NCI-H446 (cell line): ENCODE data around the gene SLC6A6.
A peak's percentile ranks its signal among the peaks of the same experiment; 100 is the strongest.
"Not testable (repeated sequence)": the region's sequence is repeated elsewhere in the genome, so short reads cannot be mapped to it uniquely, and the experiment has no call there.

Source experiments
- DNase-seq, 2 experiments: peaks; one replicate each; lab custom pipeline; 2025; lab: John Stamatoyannopoulos, UW

SLC6A6 gene

GRCh38 chr3:14437705-14438104, 35.3 kb downstream of the SLC6A6 start:
- DNase-seq, result not testable (repeated sequence)

DNA sequence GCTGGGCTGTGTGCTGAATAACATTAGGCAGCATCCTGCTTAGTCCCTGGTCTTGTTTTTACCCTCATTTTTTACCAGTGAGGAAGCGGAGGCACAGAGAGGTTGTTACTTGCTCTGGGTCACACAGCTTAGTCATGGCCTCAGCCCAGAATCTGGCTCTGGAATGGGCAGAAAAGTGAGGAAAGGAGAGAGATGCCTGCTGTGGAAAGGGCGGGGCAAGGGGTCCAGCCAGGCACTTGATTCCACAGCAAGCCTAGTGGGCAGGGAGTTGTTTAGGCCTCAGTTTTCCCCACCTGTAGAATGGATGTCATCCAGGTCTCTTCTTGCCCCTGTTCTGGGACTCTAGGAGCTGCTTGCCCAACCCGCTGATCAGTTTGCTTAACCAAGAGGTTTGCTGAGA, 35.9 kb downstream of the SLC6A6 start:
- DNase-seq, result no peak

- DNase-seq, result no peak
These were observed 36.5 kb downstream of the SLC6A6 start for GRCh38 chr3:14438929-14439328.

GRCh38 chr3:14439501-14440167, 37.2 kb downstream of the SLC6A6 start:
- no peak for DNase-seq

DNA sequence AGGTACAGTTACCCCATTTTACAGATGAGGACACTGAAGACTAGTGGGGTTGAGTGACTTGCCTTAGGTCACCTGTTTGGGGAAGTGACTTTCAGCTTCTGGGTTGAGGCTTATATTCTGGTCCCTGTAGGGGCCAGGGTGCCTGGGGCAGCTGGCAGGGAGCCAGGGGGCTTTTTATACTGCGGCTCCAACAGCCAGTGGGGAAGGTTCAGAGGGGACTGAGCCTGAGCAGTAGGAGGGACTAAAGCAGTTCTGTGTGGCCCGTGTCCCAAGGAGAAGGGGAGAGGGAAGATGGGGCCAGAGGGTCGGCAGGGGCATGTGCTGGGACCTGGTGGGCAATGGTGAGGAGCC, 37.7 kb downstream of the SLC6A6 start:
- DNase-seq, result no peak

- DNase-seq, result peak in 1 of 2 experiments; percentile 39
These were observed 38.3 kb downstream of the SLC6A6 start for GRCh38 chr3:14440531-14441239.

DNA sequence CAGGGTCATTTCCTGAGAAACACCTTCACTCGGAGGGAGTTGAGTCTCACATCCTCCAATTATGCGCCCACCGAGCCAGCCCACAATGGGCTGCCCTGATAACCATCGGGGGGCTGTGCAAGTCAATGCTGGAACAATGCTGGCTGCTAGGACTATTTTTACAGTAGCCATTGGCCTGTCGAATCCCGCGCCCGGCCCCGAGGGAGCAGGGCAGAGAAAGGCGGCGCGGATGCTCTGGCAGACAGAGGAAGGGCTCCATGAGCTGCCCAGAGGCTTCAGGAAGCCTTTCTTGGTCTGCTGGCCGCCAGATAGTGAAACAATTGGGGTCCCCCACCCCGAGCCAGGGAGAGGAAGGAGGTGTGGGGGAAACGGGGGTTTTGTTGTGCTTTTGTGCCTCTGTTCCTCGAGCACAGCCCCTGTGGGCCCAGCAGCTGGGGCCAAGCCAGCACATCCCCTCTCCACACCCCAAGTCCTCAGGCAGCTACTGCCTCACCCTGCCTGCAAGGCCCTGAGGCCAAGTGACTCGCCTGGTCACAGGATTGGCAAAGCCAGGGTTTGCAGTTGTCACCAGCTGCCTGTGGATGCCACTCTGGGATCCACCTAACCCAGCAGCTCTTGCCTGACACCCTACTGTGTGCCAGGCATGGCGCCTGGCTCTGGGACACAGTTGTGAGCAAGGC, 39.0 kb downstream of the SLC6A6 start:
- DNase-seq, result no peak

DNA sequence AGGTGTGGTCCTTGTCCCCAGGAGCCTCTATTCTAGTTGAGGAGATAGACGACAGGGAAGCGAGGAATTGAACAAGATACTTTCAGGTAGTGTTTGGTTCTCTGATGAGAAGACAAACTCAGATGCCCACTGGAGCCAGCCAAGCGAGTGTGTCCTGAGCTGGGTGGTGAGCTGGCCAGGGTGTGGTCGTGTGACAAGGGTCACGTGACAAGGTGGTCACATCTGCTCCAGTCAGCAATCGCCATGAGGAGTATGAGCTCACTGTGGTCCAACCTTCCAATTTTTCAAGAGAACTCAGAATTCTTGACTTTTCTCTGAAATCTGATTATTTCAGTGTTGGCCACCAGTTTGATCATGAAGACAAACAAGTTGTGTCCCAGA, 39.5 kb downstream of the SLC6A6 start:
- no peak for DNase-seq

DNA sequence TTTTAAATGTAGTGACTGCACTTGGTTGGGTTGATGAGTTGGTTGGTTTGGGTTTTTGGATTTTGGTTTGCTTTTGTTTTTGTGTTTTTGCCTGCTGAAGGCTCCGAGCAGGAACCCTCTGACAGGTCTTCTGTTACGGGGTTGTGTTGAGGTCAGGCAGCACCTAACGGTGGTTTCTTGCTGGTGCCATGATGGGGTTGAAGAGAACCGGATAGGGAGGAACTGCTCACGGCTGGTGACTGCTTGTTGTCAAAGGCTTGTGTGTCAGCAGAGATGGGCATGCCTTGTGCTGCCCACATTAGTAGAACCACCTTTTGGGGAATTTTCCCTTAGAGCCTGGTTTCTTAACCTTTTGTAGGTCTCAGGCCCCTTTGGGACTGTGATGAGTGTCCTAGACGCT, 42.0 kb downstream of the SLC6A6 start:
- DNase-seq, result no peak

- no peak for DNase-seq
These were observed 43.4 kb downstream of the SLC6A6 start for GRCh38 chr3:14445773-14446172.

DNA sequence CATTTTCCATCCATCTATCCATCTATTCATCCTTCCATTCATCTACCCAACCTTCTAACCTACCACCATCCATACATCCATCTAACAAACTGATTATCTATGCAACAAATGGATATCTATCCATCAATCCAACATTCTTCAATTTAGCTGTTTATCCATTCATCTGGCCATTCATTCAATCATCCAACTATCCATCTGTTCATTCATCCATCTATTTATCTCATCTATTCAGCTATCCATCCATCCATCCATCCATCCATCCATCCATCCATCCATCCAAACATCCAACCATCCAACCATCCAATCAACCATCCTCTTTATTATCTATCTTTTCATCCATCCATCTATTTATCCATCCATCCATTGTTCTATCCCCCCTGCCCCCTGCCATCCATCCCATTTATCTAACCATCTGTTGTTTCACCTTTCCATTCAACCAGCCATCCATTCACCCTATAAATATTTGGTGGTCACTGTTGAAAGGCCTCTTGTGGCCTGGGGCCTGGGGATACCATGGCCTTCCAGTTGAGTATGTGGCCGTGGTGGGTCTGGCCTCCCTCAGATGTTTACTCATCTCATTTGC, 44.7 kb downstream of the SLC6A6 start:
- no peak for DNase-seq

GRCh38 chr3:14448063-14448462, 45.7 kb downstream of the SLC6A6 start:
- DNase-seq, result no peak

- DNase-seq, result no peak
These were observed 46.6 kb downstream of the SLC6A6 start for GRCh38 chr3:14448756-14449727.

- DNase-seq, result no peak
These were observed 48.1 kb downstream of the SLC6A6 start for GRCh38 chr3:14450506-14450905.

DNA sequence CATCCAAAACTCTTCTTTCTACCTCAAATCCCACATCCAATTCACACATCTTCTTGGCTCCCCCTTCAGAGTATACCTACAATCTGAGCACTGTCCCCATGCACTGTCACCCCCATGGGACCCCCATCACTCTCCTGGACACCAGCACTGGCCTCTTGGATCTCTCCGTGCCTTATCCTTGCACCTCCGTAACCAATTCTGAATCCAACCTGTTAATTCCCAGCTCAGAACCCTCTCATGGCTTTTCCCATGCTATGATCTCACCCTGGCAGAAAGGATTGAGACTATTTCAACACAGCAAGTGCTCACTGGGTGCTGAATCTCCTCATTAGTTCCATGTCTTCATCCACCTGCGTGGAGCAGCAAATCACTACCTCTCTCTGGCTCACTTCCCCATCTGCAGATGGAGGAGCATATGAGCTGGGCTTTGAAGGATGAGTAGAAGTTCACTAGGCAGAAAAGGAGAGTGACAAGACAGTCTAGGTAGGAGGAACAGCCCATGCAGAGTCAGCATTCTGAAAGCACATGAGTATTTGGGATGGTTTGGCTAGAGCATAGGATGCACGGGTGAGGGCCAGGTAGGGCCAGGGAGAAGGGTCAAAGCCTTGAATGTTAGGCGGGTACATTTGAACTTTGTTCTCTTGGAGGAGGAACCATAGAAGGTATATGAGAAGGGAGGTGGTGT, 48.7 kb downstream of the SLC6A6 start:
- no peak for DNase-seq

DNA sequence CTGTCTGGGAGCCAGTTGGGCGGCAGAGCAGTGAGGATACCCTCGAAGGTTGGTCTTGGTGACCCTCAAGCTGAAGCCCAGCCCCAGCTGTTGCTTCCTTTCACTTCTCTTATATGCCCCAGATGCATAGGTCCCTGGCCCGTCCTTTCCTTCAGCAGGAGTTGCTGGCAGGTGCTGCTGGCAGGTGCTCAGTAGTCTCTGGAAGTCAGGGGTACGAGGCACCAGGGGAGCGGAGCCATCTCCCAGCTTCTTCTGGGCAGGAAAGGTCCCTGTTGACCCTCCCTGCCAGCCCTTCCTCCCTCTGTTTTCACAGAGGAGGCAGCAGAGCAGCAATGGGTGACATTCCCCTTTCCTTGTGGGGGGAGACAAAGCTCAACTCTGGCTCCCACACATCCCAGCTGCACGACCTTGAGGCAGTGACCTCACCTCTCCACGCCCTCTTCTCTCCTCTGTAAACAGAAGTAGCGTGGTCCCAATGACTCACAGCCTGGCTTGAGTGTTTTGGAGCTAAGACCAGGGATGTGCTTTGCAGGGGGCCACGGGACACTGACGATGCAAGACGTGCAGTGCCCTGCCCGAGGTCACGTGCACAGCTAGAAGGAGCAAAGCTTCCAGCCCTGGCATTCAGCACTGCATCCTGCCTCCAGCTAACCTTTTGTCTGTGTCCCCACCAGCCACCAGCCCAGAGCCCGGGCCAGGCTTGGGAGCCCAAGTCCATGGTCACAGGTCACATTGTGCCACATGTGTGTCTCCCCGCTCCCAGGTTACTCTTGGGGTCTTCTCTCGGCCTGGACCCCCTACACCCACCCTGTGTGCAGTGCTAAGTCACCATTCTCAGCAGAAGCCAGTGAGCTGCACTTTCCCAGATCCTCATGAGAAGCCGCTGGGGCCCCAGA, 49.7 kb downstream of the SLC6A6 start:
- no peak for DNase-seq

DNA sequence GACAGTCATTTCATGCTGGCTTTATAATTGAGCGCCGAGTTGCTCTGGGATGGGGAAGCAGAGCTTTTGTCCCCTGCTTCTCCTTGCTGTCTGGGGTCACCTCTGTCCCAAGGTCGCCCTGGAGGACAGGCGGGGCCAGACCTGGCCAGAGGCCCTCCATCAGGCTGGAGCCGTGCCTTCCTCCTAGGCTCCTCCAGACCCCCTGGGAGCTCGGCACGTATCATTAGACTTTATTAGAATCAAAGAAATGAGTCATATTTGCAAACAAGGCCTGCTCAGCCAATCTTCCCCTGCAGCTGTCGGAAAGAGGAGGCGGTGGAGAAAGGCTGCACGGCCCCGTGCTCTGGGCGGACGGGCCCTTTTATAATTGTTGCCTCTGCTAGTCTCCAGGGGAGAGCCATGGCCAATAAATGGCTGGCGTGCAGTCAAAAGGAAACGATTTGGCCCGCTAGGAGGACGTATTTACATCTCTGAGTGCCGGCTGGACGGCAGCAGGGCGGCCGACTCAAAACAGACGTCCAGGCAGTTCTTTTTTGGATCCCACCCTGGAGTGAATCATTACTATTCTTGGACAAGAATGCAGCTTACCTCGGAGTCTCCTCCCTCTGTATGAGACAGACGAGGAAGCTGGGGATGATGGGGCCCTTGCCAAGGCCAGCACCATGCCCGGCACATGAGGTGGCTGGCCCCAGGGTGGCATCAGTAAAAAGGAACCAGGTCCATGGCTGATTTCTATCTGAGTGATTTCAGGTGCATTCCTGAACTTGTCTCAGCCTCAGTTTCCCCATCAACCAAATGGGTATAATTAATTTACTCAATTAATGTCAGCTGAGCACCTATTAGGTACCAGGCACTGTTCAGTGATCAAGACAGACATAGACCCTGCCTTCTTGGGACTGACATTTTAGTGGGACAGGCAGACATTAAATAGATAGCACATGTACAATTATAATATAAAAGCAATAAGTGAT, 50.6 kb downstream of the SLC6A6 start:
- DNase-seq, result peak; percentile 72 to 93

- peak in 1 of 2 experiments; percentile 50 for DNase-seq
These were observed 51.7 kb downstream of the SLC6A6 start for GRCh38 chr3:14453876-14454638.
